Stimulated activated effector memory CD8-positive, alpha-beta T cell treated with anti-CD3 and anti-CD28 coated beads, Interleukin-12 subunit alpha, Interleukin-12 subunit beta, amount 100 ng/mL, for 72 hours (primary cell): ENCODE measurements around the gene NADK.

Source experiments
- ATAC-seq: fragments of 150-1000 bp; cut with Tn5 transposase; 2 replicates; pipeline ENCODE4 v1.10.0; 2021
- DNase-seq, 2 donors: peaks; one replicate each; pipeline ENCODE4 v3.0.0; 2021 to 2022; ENCODE audit warnings: low spot score in 2 of 2
- H3K27ac Mint-ChIP-seq: one replicate; pipeline ENCODE4 v1.8.0; 2022; ENCODE audit warnings: mild to moderate bottlenecking, mixed read lengths
- H3K36me3 Mint-ChIP-seq: one replicate; pipeline ENCODE4 v1.8.0; 2022; ENCODE audit warnings: mild to moderate bottlenecking, mixed read lengths
- H3K4me1 Mint-ChIP-seq: one replicate; pipeline ENCODE4 v1.8.0; 2022; ENCODE audit warnings: mixed read lengths
- H3K4me3 Mint-ChIP-seq: one replicate; pipeline ENCODE4 v1.8.0; 2022; ENCODE audit warnings: mild to moderate bottlenecking, mixed read lengths
- H3K9me3 Mint-ChIP-seq: one replicate; pipeline ENCODE4 v1.8.0; 2022; ENCODE audit warnings: mixed read lengths

The NADK gene

DNA sequence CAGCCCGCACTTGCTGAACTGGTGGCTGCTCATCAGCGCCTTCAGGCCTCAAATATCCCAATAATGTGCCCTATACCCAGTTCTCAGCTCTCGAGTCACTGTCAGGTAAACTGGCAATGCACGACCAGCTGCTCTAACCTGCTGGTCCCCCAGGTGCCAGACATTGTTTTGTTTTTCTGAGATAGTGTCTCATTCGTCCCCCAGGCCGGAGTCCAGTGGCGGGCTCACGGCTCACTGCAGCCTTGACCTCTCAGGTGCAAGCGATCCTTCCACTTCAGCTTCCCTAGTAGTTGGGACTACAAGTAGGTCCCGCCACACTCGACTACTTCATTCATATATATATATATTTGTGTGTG, 1.0 kb upstream of the NADK start:
- peaks cover 44% of the 10 kb centered on the region for H3K36me3 Mint-ChIP-seq
- peak overlapping the region; percentile 72 for H3K4me3 Mint-ChIP-seq
- DNase-seq (no peak), ATAC-seq (no peak)
- H3K27ac Mint-ChIP-seq = peak overlapping the region; percentile 93
- H3K4me1 Mint-ChIP-seq = peaks cover 63% of the 10 kb centered on the region
- H3K9me3 Mint-ChIP-seq = no peaks in the 10 kb centered on the region

DNA sequence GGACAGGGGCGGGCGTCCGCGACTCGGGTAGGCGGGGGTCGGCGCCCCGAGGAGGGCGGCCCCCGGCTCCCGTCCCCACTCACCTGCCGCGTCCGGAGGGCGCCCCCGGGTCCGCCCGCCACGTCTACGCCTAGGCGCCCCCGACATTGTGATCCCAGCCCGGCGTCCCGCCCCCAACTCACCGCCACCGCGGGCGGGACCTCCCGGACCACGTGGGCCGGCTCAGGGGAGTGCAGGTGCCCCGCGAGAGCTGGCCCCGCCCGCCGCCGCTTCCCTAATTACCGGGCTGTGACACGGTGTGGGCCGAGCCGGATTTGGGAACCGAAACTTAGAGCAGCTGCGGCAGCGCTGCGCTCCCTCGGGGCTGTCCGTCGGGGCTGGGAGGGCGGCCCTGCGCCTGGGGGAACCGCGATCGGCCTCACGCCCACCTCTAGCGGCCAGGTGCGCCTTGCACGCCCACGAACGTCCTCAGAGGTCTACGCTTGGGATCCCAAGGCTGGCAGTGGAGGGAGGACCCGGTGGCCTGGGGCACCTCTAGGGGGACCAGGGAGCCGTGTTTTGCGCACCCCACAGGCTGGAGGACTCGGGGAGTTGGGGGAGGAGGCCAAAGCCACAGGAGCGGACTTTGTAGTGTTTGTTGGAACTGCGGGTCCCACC, 521 bp upstream of the NADK start:
- Mint-ChIP-seq H3K4me3 (peak overlapping the region; percentile 72), H3K36me3 (peaks cover 39% of the 10 kb centered on the region), H3K27ac (peak overlapping the region; percentile 93), H3K4me1 (peaks cover 63% of the 10 kb centered on the region), H3K9me3 (no peaks in the 10 kb centered on the region)
- ATAC-seq = peak; percentile 63
- peak; percentile 44 to 85 for DNase-seq

DNA sequence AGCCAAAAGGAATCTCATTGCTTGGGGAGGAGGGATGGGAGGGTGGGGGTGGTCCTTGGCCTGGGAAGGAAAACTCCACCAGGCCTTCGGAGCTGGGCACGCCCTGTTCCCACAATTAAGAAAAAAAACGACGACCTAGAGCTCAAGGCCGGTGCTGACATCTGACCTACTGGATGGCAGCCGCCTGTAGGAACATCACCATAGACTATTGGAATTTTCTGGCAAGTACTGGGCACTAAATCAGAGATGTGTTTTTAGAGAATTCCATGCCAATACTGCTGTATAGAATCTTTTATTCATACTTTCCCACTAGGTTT, 729 bp downstream of the NADK start:
- DNase-seq = no peak
- Mint-ChIP-seq H3K27ac (peak overlapping the region; percentile 89), H3K9me3 (no peaks in the 10 kb centered on the region), H3K4me1 (peaks cover 51% of the 10 kb centered on the region), H3K36me3 (peaks cover 34% of the 10 kb centered on the region), H3K4me3 (peak overlapping the region; percentile 72)
- ATAC-seq = no peak

DNA sequence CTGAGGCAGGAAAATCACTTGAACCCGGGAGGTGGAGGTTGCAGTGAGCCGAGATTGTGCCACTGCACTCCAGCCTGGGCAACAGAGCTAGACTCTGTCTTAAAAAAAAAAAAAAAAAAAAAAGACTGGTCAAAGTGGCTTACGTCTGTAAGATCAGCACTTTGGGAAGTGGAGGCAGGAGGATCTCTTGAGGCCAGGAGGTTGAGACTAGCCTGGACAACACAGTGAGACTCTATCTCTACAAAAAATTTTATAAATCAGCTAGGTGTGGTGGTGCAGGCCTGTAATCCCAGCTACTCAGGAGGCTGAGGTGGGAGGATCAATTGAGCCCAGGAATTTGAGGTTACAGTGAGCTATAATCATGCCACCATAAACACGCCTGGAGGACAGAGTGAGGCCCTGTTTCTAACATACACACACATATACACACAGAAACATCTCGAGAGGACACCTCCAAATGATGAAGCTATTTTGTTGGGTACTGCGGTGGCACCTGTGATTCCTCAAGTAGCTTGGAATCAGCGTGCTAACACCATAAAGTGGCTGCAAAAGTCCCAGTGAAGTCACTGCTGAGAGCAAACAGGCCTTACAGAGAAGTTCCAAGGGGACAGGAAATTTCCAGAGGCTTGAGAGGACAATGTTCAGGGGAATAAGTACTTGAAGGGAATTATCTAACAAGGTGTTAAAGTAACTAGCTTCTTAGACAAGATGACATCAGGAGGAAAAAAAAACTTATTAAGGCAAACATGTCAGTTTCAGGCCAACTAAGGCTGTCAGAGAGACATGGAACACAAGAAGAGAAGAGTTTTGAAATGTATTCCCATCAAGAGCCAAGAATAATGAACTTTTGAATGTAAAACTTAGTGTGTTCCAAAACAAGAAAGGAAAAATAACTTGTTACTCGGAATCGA, 1.3 kb downstream of the NADK start:
- Mint-ChIP-seq H3K36me3 (peaks cover 38% of the 10 kb centered on the region), H3K27ac (peak overlapping the region; percentile 89), H3K9me3 (no peaks in the 10 kb centered on the region), H3K4me3 (peak overlapping the region; percentile 72), H3K4me1 (peaks cover 51% of the 10 kb centered on the region)
- ATAC-seq (no peak), DNase-seq (no peak)

DNA sequence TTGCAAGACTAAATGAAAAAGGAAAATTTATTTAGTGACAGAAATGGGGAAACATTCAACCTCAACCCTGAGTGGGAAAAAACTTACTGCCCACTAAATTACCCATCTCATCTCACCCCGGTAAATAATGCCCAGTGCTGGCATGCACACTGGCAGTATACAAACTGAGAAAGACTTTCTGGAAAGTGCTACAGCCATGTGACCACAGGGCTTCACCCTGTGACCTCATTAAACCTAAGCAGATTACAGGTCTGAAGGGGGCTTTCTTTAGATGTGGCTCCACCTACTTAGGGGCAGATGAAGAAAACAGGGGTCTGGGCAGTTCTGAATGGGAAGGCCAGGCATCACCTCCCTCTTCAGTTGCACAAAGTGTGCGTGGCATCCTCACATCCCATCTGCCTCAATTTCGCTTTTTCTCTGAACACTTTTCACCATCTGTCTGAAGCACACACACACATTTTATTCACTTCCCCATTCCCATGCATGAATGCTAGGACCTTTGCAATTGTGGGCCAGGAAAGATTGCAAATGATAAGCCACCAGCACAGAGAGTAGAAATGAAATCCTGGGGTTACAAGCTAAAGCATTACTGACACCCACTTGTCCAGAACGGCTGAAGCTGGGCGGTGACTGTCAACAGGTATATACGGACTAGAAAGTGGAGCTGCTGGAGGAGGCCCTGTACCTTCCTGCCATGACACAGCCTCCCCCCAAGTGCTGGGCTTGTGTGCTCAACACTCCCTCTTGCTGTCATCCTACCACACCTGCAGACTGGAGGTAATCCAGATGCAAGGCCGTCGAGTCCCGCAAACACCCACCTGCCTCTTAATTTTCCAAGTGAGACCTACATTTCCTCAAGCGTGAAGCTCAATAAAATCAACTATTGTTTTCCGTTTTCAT, 2.7 kb downstream of the NADK start:
- DNase-seq (no peak), ATAC-seq (no peak)
- peak overlapping the region; percentile 72 for H3K4me3 Mint-ChIP-seq
- H3K9me3 Mint-ChIP-seq = no peaks in the 10 kb centered on the region
- H3K36me3 Mint-ChIP-seq = peaks cover 44% of the 10 kb centered on the region
- peaks cover 37% of the 10 kb centered on the region for H3K4me1 Mint-ChIP-seq
- peak overlapping the region; percentile 81 for H3K27ac Mint-ChIP-seq

DNA sequence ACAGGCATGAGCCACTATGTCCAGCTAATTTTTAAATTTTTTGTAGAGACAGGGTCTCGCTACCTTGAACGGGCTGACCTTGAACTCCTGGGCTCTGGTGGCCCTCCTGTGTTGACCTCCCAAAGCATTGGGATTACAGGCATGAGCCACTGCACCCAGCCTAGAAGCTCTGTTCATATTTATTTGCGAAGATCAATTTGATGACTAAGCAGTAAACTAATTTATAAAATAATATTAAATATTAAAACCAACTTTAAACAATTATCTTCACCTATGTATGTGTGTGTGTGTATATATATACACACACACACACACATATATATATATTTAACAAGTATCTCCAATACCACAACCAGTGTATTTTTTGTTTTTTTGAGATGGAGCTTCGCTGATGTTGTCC, 4.4 kb downstream of the NADK start:
- peaks cover 52% of the 10 kb centered on the region for H3K36me3 Mint-ChIP-seq
- H3K9me3 Mint-ChIP-seq = no peaks in the 10 kb centered on the region

DNA sequence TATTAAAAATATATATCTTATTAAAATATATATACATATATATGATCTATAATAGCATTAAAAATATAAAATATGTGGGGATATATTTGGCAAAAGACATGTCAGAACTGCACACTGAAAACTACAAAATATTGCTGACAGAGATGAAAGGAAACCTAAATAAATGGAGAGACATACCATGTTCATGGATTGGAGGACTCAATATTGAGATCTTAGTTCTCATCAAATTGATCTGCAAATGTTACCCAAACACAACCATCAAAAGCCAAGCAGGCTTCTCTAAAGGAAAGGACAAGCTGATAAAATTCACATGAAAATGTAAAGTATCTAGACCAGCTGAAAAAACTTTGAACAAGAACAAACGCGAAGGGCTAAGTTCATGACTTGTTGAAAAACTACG, 7.2 kb downstream of the NADK start:
- DNase-seq (no peak), ATAC-seq (no peak)
- no peak overlapping the region for H3K4me3 Mint-ChIP-seq
- H3K36me3 Mint-ChIP-seq = peaks cover 68% of the 10 kb centered on the region
- no peak overlapping the region for H3K27ac Mint-ChIP-seq
- H3K4me1 Mint-ChIP-seq = peaks cover 15% of the 10 kb centered on the region
- H3K9me3 Mint-ChIP-seq = no peaks in the 10 kb centered on the region

More for the DNA sequence above, 4.4 kb downstream of the NADK start:
- no peak overlapping the region for H3K27ac Mint-ChIP-seq
- DNase-seq (no peak), ATAC-seq (no peak)
- no peak overlapping the region for H3K4me3 Mint-ChIP-seq
- H3K4me1 Mint-ChIP-seq = peaks cover 21% of the 10 kb centered on the region

DNA sequence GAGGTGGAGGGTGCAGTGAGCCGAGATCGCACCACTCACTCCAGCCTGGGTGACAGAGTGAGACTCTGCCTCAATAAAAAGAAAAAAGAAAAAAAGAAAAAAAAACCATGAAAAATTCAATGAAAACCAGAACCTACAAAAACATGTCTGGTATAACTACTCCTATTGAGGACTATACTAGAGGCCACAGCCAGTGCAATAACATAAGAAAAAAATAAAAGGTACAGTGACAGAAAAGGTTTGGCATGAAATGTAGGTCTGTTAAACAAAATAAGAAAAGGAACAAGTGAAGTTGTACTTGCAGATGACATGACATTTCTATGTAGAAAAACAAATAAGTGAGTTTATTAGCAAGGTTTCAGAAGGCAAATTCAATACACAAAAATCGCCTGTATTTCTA, 8.2 kb downstream of the NADK start:
- no peak overlapping the region for H3K27ac Mint-ChIP-seq
- H3K36me3 Mint-ChIP-seq = peaks cover 75% of the 10 kb centered on the region

DNA sequence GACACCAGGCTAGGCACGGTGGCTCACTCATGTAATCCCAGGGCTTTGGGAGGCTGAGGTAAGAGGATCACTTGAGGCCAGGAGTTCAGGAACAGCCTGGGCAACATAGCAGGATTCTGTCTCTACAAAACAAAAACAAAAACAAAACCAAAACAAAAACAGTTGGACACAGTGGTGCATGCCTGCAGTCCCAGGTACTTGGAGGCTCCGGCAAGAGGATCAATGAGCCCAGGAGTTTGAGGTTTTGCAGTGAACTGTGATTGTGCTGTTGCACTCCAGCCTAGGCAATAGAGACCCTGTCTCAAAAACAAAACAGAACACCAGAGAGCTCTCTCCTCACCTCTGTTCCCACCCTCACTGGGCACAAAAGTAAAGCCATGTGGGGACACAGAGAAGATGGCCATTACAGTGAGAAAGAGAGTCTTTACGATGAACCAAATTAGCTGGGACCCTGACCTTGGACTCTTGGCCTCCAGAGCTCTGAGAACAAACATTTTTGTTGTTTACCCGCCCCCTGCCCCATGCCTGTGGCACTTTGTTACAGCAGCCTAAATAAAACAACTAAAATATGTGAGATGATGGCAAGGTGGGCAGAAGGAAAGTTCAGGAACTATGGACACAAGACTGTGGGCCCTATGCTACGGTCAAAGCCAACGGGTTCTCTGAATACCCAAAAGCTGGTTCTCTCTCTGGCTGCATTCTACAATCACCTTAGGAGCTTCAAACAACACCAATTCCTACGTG, 9.8 kb downstream of the NADK start:
- ATAC-seq = no peak
- H3K4me3 Mint-ChIP-seq = no peak overlapping the region
- peaks cover 6% of the 10 kb centered on the region for H3K4me1 Mint-ChIP-seq
- no peak overlapping the region for H3K27ac Mint-ChIP-seq
- no peaks in the 10 kb centered on the region for H3K9me3 Mint-ChIP-seq
- H3K36me3 Mint-ChIP-seq = peaks cover 92% of the 10 kb centered on the region
- no peak for DNase-seq

More for the DNA sequence above, 8.2 kb downstream of the NADK start:
- H3K4me3 Mint-ChIP-seq = no peak overlapping the region
- ATAC-seq (no peak), DNase-seq (no peak)
- peaks cover 6% of the 10 kb centered on the region for H3K4me1 Mint-ChIP-seq
- H3K9me3 Mint-ChIP-seq = no peaks in the 10 kb centered on the region

DNA sequence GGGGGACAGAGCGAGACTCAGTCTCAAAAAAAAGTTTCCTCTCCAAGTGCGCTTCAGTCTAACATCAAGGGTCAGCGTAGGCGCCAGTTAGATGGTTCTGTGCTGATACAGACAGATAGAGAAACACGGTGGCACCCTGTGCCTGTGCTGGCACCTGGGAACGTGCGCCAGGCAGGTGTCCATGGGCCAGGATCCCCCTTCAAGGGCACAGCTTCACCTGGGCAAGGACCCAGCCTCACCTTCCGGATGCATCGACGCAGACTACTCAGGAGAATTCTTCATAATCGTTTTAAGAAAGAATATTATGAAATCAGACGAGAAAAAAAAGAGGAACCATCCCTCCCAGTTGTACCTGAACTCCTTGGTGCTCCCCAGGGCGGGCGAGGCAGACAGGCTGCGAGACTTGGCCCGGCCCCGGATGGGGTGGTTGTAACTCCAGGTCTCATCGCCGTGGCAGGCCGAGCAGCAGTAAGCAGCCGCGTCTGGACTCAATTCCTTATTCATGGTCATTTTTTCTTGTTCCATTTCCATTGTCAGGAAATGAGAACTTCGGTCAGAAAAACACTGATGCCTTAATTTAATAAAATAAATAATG, 13.3 kb downstream of the NADK start:
- peaks cover 95% of the 10 kb centered on the region for H3K36me3 Mint-ChIP-seq

DNA sequence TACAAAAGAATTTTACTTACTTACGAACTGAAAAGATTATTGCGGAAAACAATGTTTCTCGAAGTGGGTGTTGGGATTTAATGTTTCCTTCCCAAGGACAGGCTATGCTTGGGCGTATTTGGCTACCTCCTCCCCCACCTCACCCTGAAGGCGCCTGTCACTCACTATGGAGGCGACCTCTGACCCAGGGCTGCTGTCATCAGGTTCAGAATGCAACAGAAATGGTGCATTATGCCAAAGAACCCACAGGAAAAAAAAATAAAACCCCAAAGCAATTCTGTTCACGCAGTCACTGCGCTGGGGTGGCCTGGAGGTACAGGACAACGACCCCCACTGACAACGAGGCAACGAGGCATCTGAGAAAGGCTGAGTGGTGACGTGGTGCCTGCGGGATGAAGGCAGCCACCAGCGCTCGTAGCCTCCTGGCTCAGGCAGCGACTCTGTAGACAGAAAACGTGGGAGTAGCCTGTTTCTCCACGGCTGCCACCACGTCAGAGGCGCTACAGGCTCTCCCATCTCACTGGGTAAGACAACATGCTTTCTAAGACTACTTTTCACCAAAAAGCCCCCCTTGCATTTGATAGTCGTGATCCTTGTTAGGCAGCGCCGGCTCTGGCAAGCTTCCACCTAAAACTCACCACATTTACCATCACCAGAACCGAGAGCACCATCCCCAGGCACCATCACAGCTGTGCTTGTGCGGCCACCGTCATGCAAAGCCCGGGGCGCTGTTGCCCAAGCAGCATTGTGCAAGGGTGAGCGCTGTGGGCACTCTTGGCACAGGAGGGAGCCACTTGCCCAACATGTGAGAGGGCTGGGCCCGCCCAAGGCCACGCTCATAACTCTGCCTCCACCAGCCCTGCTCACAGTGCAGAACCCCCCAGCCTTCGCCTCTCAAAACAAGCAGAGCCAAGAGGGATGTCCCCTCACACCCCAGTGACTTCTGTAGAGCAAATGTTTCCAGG, 14.3 kb downstream of the NADK start:
- Mint-ChIP-seq H3K27ac (no peak overlapping the region), H3K9me3 (no peaks in the 10 kb centered on the region), H3K36me3 (peaks cover 94% of the 10 kb centered on the region), H3K4me3 (no peak overlapping the region), H3K4me1 (peaks cover 6% of the 10 kb centered on the region)
- DNase-seq (no peak), ATAC-seq (no peak)

More for the DNA sequence above, 13.3 kb downstream of the NADK start:
- Mint-ChIP-seq H3K4me1 (peaks cover 6% of the 10 kb centered on the region), H3K9me3 (no peaks in the 10 kb centered on the region), H3K27ac (no peak overlapping the region), H3K4me3 (no peak overlapping the region)
- ATAC-seq = no peak
- no peak for DNase-seq

DNA sequence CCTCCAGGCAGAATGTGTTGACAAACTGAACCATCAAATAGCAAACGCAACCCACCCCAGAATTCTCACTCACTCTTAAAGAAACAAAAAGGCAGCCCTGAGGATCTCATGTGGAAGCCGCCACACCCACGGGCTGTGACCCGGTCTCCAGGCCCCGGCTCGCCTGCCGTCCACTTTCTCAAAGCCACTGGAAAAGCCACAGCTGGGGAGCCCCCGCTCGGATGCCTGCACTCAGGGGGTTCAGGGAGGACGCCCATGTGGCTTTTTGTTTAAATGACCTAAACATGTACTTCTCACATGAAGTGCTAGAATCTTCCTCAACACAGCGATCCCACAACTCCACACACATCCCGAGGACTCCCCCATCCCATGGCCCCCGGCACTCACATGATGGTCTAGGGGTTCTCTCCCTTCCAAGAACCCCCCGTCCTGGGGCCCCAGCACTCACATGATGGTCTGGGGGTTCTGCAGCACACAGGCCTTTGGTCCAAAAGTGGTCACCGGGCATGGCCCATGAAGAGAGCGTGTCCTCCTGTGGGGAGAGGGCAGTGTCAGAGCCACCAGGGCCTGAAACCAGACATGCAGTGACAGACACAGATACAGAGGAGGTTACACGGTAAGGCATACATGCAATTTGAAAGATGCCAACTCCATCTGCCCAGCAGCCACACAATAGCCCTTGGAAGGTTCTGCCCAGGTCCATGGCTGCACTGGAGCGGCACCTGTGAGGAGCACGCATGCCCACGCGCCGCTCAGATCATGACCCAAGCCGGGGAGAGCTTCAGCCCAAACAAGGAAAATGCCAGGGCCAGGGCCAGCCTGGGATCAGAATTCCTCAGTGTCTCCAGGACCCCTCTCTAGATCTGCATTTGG, 16.5 kb downstream of the NADK start:
- H3K4me1 Mint-ChIP-seq = peaks cover 8% of the 10 kb centered on the region
- no peak overlapping the region for H3K4me3 Mint-ChIP-seq
- H3K27ac Mint-ChIP-seq = no peak overlapping the region
- H3K9me3 Mint-ChIP-seq = no peaks in the 10 kb centered on the region
- ATAC-seq = no peak
- DNase-seq = no peak
- peaks cover 94% of the 10 kb centered on the region for H3K36me3 Mint-ChIP-seq

DNA sequence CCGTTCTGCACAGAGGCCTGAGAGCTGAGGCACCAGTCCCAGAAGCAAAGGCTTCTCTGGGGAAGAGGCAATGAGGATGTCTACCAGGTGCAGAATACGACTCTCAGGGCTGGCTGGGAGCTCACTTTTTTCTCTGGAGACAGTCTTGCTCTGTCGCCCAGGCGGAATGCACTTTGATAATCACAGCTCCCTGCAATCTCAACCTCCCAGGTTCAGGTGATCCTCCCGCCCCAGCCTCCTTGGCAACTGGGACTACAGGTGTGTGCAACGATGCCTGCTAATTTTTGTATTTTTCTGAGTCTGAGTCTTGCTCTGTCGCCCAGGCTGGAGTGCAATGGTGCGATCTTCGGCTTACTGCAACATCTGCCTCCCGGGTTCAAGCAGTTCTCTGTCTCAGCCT, 17.6 kb downstream of the NADK start:
- Mint-ChIP-seq H3K9me3 (no peaks in the 10 kb centered on the region), H3K4me1 (peaks cover 8% of the 10 kb centered on the region), H3K27ac (no peak overlapping the region), H3K4me3 (no peak overlapping the region), H3K36me3 (peaks cover 93% of the 10 kb centered on the region)
- DNase-seq (no peak), ATAC-seq (no peak)
